SK-N-MC (cell line): Measurements from ENCODE around the gene APOL6.

ENCODE experiments used
- EZH2 ChIP-seq: fragments of 200-600 bp; sonication (generic); IDR thresholded peaks from one replicate; pipeline ENCODE4 v1.6.1; 2017; ENCODE audit warnings: antibody characterized with exemption
- FOXP2 ChIP-seq: optimal IDR thresholded peaks from 2 replicates; pipeline ENCODE3; 2011; ENCODE audit warnings: mild to moderate bottlenecking, moderate library complexity; ENCODE audit not compliant: insufficient read depth; ENCODE audit errors: extremely low read length, control extremely low read depth
- POLR2AphosphoS5 ChIP-seq: IDR thresholded peaks from 2 replicates; pipeline ENCODE4 v1.6.1; 2012; ENCODE audit warnings: mild to moderate bottlenecking, low read depth, low read length, borderline replicate concordance

DNA sequence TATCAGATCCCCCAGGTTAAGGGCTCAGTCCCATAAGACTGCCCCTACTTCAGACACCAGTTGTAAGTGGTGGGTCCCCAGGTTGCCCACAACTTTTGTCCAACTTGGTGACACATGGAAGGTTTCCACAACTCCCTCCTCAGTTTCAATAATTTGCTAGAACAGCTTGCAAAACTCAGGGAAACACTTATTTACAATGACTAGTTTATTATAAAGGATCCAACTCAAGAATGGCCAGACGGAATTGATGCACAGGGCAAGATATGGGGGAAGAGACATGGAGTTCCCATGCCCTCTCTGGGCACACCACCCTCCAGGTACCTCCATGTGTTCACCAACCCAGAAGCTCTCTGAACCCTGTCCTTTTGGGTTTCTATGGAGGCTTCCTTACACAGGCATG, 5.6 kb downstream of the APOL6 start:
- TF ChIP-seq EZH2 = no peak
- no peak for TF ChIP-seq POLR2AphosphoS5
- no peak for TF ChIP-seq FOXP2
